Natural killer cell treated with Interleukin-12 subunit alpha and Interleukin-12 subunit beta and Interleukin-15 and Interleukin-18, amount 100 ng/mL, for 72 hours (primary cell): Measurements from ENCODE around the gene LRRC4B. TPM values are rescaled to one million over a fixed set of nuclear protein-coding genes. Genes with fewer than 3 reads are reported as not detected.

Experiments
- ATAC-seq, 2 donors: fragments of 150-1000 bp; cut with Tn5 transposase in 1 of 2; sonication (Bioruptor Pico), chemical (Tn5 transposase) in 1 of 2; 2 replicates each; pipeline ENCODE4 v1.10.0; 2021
- DNase-seq: peaks from one replicate; pipeline ENCODE4 v3.0.0; 2022; ENCODE audit warnings: low spot score
- H3K27ac Mint-ChIP-seq, 2 donors: 1 replicate in 1 of 2; 2 replicates in 1 of 2; pipeline ENCODE4 v1.8.0; 2022; ENCODE audit warnings: mixed read lengths in 2 of 2, mild to moderate bottlenecking in 1 of 2, moderate library complexity in 1 of 2
- H3K27me3 Mint-ChIP-seq, 2 donors: 1 replicate in 1 of 2; 2 replicates in 1 of 2; pipeline ENCODE4 v1.8.0; 2022; ENCODE audit warnings: mixed read lengths in 2 of 2
- H3K36me3 Mint-ChIP-seq: one replicate; pipeline ENCODE4 v1.8.0; 2022; ENCODE audit warnings: mixed read lengths
- H3K4me1 Mint-ChIP-seq, 2 donors: 1 replicate in 1 of 2; 2 replicates in 1 of 2; pipeline ENCODE4 v1.8.0; 2022; ENCODE audit warnings: low read depth in 2 of 2, mixed read lengths in 2 of 2, mild to moderate bottlenecking in 1 of 2
- H3K4me3 Mint-ChIP-seq: one replicate; pipeline ENCODE4 v1.8.0; 2022; ENCODE audit warnings: mixed read lengths
- H3K9me3 Mint-ChIP-seq: 2 replicates; pipeline ENCODE4 v1.8.0; 2022; ENCODE audit warnings: mixed read lengths
- total RNA-seq, 2 donors: library from RNA; stranded (reverse); gene quantifications; one replicate each; pipeline ENCODE4 v1.2.3, GENCODE V29; 2022

LRRC4B gene
- total RNA-seq, 2 donors from 2014 or later = not detected

- Mint-ChIP-seq H3K36me3 (no peaks in the 10 kb centered on the region), H3K27ac (no peak overlapping the region), H3K4me3 (no peak overlapping the region), H3K27me3 (peaks cover 51 to 53% of the 10 kb centered on the region in 2 donors), H3K9me3 (no peaks in the 10 kb centered on the region), H3K4me1 (peaks cover 6 to 10% of the 10 kb centered on the region in 2 donors)
- DNase-seq (no peak), ATAC-seq (no peak)
Observed at GRCh38 chr19:50553134-50553703, 15.0 kb downstream of the LRRC4B start.

- H3K27ac Mint-ChIP-seq = no peak overlapping the region
- peaks cover 6 to 10% of the 10 kb centered on the region in 2 donors for H3K4me1 Mint-ChIP-seq
- no peaks in the 10 kb centered on the region for H3K9me3 Mint-ChIP-seq
- H3K4me3 Mint-ChIP-seq = no peak overlapping the region
- ATAC-seq (no peak), DNase-seq (no peak)
- H3K36me3 Mint-ChIP-seq = no peaks in the 10 kb centered on the region
- H3K27me3 Mint-ChIP-seq = peaks cover 51 to 53% of the 10 kb centered on the region in 2 donors
Observed at GRCh38 chr19:50552540-50552939, 15.7 kb downstream of the LRRC4B start.

GRCh38 chr19:50551715-50552187, 16.5 kb downstream of the LRRC4B start:
- ATAC-seq = no peak
- Mint-ChIP-seq H3K9me3 (no peaks in the 10 kb centered on the region), H3K27ac (no peak overlapping the region), H3K4me1 (peaks cover 6 to 10% of the 10 kb centered on the region in 2 donors), H3K36me3 (no peaks in the 10 kb centered on the region), H3K4me3 (no peak overlapping the region), H3K27me3 (peaks cover 50 to 51% of the 10 kb centered on the region in 2 donors)
- DNase-seq = no peak

- Mint-ChIP-seq H3K27me3 (peaks cover 44 to 48% of the 10 kb centered on the region in 2 donors), H3K4me3 (no peak overlapping the region), H3K4me1 (peaks cover 3 to 6% of the 10 kb centered on the region in 2 donors), H3K27ac (no peak overlapping the region), H3K9me3 (no peaks in the 10 kb centered on the region), H3K36me3 (no peaks in the 10 kb centered on the region)
- ATAC-seq = no peak
- DNase-seq = no peak
Observed at GRCh38 chr19:50551034-50551714, 17.1 kb downstream of the LRRC4B start.

- ATAC-seq (no peak), DNase-seq (no peak)
- H3K27me3 Mint-ChIP-seq = peaks cover 43 to 46% of the 10 kb centered on the region in 2 donors
- H3K27ac Mint-ChIP-seq = no peak overlapping the region
- H3K9me3 Mint-ChIP-seq = no peaks in the 10 kb centered on the region
- H3K4me1 Mint-ChIP-seq = peaks cover 3 to 6% of the 10 kb centered on the region in 2 donors
- H3K36me3 Mint-ChIP-seq = no peaks in the 10 kb centered on the region
- H3K4me3 Mint-ChIP-seq = no peak overlapping the region
Observed at GRCh38 chr19:50550594-50550966, 17.7 kb downstream of the LRRC4B start.

GRCh38 chr19:50549927-50550593, 18.2 kb downstream of the LRRC4B start:
- Mint-ChIP-seq H3K27ac (no peak overlapping the region), H3K4me1 (peaks cover under 1 to 3% of the 10 kb centered on the region in 2 donors), H3K9me3 (no peaks in the 10 kb centered on the region), H3K27me3 (peaks cover 38 to 41% of the 10 kb centered on the region in 2 donors), H3K4me3 (no peak overlapping the region), H3K36me3 (no peaks in the 10 kb centered on the region)
- DNase-seq (no peak), ATAC-seq (no peak)

- H3K4me1 Mint-ChIP-seq = peaks cover 0 to 3% of the 10 kb centered on the region in 2 donors
- no peak overlapping the region for H3K4me3 Mint-ChIP-seq
- H3K27me3 Mint-ChIP-seq = peaks cover 35 to 36% of the 10 kb centered on the region in 2 donors
- no peaks in the 10 kb centered on the region for H3K9me3 Mint-ChIP-seq
- ATAC-seq = no peak
- H3K27ac Mint-ChIP-seq = no peak overlapping the region
- no peak for DNase-seq
- H3K36me3 Mint-ChIP-seq = no peaks in the 10 kb centered on the region
Observed at GRCh38 chr19:50549059-50549926, 18.9 kb downstream of the LRRC4B start.

- Mint-ChIP-seq H3K9me3 (no peaks in the 10 kb centered on the region), H3K27ac (no peak overlapping the region), H3K4me1 (peaks cover 0 to 3% of the 10 kb centered on the region in 2 donors), H3K4me3 (no peak overlapping the region), H3K27me3 (peaks cover 31 to 32% of the 10 kb centered on the region in 2 donors), H3K36me3 (no peaks in the 10 kb centered on the region)
- peak in 1 of 2 donors; percentile 3 for ATAC-seq
- no peak for DNase-seq
Observed at GRCh38 chr19:50548191-50549058, 19.8 kb downstream of the LRRC4B start.

GRCh38 chr19:50547385-50548190, 20.6 kb downstream of the LRRC4B start:
- no peak overlapping the region for H3K4me3 Mint-ChIP-seq
- no peak for ATAC-seq
- no peaks in the 10 kb centered on the region for H3K9me3 Mint-ChIP-seq
- no peak overlapping the region for H3K27ac Mint-ChIP-seq
- H3K36me3 Mint-ChIP-seq = no peaks in the 10 kb centered on the region
- peaks cover 0 to 3% of the 10 kb centered on the region in 2 donors for H3K4me1 Mint-ChIP-seq
- H3K27me3 Mint-ChIP-seq = peaks cover 23% of the 10 kb centered on the region in 2 donors
- DNase-seq = no peak

- ATAC-seq = no peak
- Mint-ChIP-seq H3K9me3 (no peaks in the 10 kb centered on the region), H3K36me3 (no peaks in the 10 kb centered on the region), H3K27ac (no peak overlapping the region), H3K4me1 (peaks cover 0 to 3% of the 10 kb centered on the region in 2 donors), H3K27me3 (peaks cover 14 to 17% of the 10 kb centered on the region in 2 donors), H3K4me3 (no peak overlapping the region)
- no peak for DNase-seq
Observed at GRCh38 chr19:50546527-50547221, 21.6 kb downstream of the LRRC4B start.

GRCh38 chr19:50542943-50543342, 25.3 kb downstream of the LRRC4B start:
- Mint-ChIP-seq H3K27ac (no peak overlapping the region), H3K27me3 (peaks cover 0 to 2% of the 10 kb centered on the region in 2 donors), H3K9me3 (no peaks in the 10 kb centered on the region), H3K36me3 (no peaks in the 10 kb centered on the region), H3K4me1 (peaks cover 0 to under 1% of the 10 kb centered on the region in 2 donors), H3K4me3 (no peak overlapping the region)
- DNase-seq = no peak
- ATAC-seq = peak in 1 of 2 donors; percentile 36
